COLO668 (cell line): ENCODE measurements around the gene C16orf96.

Experiments
- DNase-seq: peaks from one replicate; lab custom pipeline; 2025; ENCODE audit not compliant: unreplicated experiment; lab: John Stamatoyannopoulos, UW

Gene C16orf96

GRCh38 chr16:4615384-4616046 lies 59.4 kb downstream of the C16orf96 start:
- peak; percentile 55 for DNase-seq

- DNase-seq: peak; percentile 99
Measured at GRCh38 chr16:4616047-4616811, 60.1 kb downstream of the C16orf96 start.

DNA sequence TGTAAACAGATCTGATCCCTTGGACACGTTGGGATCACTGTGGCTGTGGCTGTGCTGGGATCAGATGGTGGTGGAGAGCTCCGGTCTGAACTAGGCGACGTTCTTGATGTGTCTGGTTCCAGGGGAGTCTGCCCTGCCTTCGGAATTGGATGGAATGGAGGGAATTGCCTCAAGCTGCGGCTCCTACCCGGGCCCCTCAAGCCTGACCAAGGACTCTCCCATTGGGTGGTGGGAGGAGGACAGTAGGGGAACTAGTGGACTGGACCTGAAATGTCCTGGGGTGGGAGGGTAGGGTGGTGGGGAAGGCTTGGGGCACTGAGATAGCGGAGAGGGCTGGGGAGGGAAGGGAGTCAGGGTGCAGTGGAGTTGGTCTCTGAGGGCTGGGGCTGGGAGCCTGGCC lies 61.7 kb downstream of the C16orf96 start:
- DNase-seq: peak; percentile 45

GRCh38 chr16:4618645-4619418 lies 62.7 kb downstream of the C16orf96 start:
- DNase-seq: peak; percentile 65

- DNase-seq: no peak
Measured at GRCh38 chr16:4623593-4623992, 67.5 kb downstream of the C16orf96 start.

- DNase-seq: peak; percentile 96
Measured at GRCh38 chr16:4624015-4624826, 68.1 kb downstream of the C16orf96 start, which contains the start of gene MGRN1. MGRN1 (plus strand) TSS chr16:4624826; CDS start chr16:4624961, 135 bp downstream.

GRCh38 chr16:4624827-4625559 lies 68.9 kb downstream of the C16orf96 start:
- peak; percentile 64 for DNase-seq

- no peak for DNase-seq
Measured at GRCh38 chr16:4625560-4626159, 69.5 kb downstream of the C16orf96 start.

- DNase-seq: no peak
Measured at GRCh38 chr16:4626396-4626795, 70.3 kb downstream of the C16orf96 start.

GRCh38 chr16:4628283-4628682 lies 72.1 kb downstream of the C16orf96 start:
- no peak for DNase-seq

- DNase-seq: no peak
Measured at GRCh38 chr16:4631444-4631843, 75.3 kb downstream of the C16orf96 start.

- no peak for DNase-seq
Measured at GRCh38 chr16:4633910-4634635, 77.9 kb downstream of the C16orf96 start.

DNA sequence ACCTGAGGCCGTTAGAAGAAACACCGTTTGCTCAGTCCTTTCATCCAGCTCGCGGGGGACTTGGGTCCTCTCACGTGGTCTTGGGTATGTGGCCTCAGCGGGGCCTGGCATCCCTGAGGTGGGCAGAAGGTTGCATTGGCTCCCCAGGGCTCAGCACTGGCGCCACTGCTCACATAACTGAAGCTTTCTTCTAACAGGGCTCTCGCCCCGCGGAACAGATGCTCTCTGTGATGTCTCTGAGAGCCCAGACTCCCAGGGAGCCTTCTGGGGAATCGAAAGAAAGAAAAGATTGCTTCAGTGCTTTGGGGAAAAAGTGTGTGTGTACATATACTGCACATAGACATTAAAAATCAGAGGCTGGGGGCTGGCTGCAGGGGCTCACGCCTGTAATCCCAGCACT lies 78.6 kb downstream of the C16orf96 start:
- DNase-seq: no peak

GRCh38 chr16:4636196-4636595 lies 80.1 kb downstream of the C16orf96 start:
- DNase-seq: no peak

DNA sequence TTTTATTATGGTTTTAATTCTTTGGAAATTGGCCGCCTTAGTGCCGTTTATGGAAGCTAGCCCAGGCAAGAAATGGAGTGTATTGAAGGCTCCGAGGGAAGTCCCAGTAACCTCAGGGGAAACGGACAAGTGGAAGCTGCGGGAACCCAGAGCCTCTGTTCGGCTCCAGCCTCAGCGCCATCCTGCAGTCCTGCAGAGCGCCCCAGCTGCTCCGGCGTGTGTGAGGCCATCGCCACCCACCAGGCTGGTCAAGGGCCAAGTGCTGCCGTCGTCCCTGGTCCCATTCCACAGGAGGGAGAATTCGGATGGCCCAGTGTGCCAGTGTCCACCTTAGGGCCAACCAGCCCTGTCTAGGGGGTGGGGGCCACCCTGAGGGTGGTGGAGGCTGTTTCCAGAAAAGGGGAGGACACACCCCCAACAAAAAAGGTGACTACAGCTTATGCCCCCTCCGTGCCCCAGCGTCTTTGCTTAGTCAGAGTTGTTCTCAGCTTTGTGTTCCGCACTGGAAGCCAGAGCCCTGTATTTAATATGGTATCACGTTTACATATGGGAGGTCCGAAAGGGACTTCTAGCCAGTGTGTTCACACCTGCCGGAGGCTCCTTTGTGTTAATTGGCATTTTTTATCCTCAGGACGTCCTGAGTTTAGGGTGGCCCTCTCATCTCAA lies 81.5 kb downstream of the C16orf96 start:
- no peak for DNase-seq

GRCh38 chr16:4639899-4640509 lies 83.9 kb downstream of the C16orf96 start:
- no peak for DNase-seq

DNA sequence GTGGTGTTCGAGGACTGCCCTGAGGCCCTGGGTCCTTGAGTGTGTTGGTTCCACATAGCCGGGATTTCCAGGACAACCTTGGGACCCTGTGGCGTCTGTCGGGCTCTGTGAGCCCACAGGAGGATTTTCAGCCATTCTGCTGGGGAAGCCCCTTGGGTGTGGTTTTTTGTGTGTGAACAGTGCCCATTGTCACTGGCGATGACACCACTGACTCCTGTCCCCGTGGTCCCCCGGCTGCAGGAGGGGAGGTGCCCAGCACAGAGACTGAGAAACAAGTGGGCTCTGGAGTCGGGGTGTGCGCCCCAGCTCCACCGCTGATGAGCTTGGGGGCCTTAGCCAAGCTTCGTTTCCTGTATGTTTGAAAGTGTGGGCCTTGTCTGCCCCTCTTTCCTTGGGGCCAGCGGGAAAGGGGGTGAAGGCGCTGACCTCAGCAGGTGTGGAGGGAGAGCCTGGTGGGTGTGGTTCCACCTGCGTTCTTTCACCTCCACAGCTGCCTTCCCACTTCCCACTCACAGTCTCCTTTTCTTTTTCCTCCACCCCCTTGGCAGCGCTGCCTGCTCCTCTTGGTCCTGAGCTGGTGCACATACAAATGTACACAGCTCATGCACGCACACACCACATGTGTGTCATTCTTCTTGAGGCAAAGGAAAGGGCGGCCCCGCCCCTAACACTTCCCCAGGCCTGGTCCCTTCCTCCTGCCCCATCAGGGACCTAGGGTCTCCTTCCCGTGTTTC lies 84.6 kb downstream of the C16orf96 start:
- peak; percentile 31 for DNase-seq
